OCI-M2 (cell line): Measurements from ENCODE around the gene ADAM8.
"Not testable (repeated sequence)": the region's sequence is repeated elsewhere in the genome, so short reads cannot be mapped to it uniquely, and the experiment has no call there.

Experiments used
- DNase-seq: peaks from one replicate; lab custom pipeline; 2025; ENCODE audit not compliant: unreplicated experiment; lab: John Stamatoyannopoulos, UW

The ADAM8 gene

GRCh38 chr10:133234796-133235195 is 41.9 kb downstream of the ADAM8 start:
- not testable (repeated sequence) for DNase-seq

- DNase-seq = no peak
Observed at GRCh38 chr10:133231946-133232574, 44.6 kb downstream of the ADAM8 start.

- no peak for DNase-seq
Observed at GRCh38 chr10:133231244-133231945, 45.3 kb downstream of the ADAM8 start.

DNA sequence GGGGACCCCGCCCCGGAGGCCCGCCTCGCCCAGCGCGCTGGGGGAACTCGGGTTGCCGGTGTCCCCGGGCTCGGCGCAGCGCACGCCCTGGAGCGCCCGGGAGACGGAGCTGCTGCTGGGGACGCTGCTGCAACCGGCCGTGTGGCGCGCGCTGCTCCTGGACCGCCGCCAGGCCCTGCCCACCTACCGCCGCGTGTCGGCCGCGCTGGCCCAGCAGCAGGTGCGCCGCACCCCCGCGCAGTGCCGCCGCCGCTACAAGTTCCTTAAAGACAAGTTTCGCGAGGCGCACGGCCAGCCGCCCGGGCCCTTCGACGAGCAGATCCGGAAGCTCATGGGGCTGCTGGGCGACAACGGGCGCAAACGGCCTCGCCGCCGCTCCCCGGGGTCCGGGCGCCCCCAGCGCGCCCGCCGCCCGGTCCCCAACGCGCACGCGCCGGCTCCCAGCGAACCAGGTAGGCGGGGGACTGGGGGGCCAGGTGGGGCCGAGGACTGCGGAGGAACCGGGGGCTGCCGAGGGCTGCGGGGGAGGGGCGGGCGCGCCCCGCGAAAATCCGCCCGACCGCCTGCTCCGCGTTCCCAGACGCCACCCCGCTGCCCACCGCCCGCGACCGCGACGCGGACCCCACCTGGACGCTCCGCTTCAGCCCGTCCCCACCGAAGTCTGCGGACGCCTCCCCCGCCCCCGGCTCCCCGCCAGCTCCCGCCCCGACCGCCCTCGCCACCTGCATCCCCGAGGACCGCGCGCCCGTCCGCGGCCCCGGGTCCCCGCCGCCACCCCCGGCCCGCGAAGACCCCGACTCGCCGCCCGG is 46.1 kb downstream of the ADAM8 start:
- no peak for DNase-seq

GRCh38 chr10:133230044-133230361 is 46.7 kb downstream of the ADAM8 start, which contains the start of gene UTF1:
Gene UTF1 (plus strand): TSS chr10:133230217. CDS start chr10:133230289, 72 bp downstream.
- no peak for DNase-seq

DNA sequence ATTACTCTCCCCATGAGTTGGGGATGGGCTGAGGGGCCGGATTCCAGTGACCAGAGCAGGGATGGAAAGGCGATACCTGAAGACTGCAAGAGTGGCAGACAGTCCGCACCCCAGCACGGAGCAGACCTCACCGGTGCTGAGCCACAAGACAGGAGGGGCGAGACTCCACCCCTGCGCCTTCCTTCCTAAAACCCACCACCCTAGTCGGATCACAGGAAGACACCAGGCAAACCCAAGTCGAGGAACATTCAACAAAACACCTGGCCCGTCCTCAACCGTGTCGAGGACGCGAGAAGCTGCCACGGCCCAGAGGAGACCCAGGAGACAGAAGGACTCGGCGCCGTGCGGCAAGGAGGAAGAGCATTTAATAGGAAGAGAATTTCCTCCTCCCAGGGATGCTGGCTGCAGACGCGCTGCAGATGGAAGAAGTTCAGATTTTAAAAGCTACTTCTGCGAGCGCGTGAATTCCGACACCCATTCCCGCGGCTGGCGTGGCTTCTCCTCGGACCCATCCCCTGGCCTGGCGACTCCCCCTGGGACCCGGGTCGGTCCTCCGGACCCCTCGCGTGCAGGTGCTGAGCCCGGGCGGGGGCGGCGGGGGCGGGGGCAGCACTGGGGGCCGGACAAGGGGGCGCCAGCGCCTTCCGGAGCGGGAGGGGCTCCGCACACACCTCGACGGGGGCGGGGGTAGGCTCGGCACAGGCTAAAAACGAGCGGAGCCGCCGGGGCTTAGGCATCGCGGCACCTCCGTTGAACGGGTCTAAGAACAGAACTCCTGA is 47.2 kb downstream of the ADAM8 start:
- DNase-seq = no peak

DNA sequence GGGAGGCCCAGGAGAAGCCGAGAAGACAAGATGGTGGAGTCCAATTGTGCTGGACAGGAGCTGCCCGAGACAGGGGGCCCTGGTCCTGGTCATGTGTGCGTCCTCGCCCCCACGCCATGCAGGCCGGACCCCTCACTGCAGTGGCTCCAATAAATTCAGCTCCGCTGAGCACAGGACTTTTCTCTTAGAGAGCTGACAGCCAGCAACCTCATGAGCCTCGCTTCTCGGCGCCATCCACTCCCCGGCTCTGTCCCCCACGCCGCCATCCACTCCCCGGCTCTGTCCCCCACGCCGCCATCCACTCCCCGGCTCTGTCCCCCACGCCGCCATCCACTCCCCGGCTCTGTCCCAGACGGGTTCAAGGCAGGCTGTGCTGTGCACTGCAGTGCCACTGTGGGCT is 49.4 kb downstream of the ADAM8 start:
- no peak for DNase-seq

DNA sequence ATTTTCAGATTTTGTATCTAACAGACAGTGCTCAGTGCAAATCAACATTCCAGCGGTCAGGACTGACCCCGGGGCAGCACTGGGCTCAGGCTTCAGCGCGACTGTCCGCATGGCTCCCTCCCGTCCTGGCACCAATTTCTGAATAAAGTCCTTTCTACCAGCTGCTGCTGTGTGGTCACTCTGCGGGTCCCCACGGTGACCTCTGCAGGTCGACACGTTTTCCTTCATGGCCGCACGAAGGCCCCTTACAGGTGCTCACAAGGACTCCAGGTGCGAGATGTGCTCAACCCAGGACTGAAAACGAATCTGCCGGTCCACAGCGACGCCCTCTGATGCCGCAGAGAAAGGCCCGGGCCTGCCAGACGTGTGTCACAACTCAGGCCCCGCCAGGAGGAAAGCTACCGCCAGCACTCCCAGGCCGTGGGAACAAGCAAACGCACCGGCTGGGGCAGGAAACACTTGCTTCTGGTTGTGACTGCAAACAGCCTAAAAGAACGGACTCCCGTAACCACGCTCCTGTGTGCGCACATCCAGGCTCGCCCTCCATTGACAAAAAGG is 50.3 kb downstream of the ADAM8 start:
- no peak for DNase-seq

GRCh38 chr10:133225707-133226191 is 50.9 kb downstream of the ADAM8 start:
- DNase-seq = no peak

GRCh38 chr10:133224756-133225372 is 51.8 kb downstream of the ADAM8 start:
- DNase-seq = no peak

DNA sequence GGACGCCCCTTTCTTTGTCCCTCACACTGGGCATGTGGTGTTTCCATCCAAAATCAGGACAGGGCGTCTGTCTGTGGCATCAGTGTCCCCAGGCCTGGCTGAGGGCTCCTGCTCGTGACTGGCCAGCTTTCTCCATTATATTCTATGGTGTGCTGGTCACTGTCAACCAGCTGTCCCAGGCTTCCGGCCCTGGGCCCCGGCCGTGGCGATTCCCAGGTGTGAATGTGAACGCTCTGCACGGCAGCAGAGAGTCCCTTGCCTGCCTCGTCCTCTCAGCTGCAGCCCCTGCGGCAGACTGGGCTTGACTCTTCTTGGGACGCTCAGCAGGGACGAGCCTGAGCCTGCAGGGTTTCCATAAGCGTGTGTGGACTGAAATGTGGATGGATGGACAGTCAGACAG is 52.6 kb downstream of the ADAM8 start:
- no peak for DNase-seq

DNA sequence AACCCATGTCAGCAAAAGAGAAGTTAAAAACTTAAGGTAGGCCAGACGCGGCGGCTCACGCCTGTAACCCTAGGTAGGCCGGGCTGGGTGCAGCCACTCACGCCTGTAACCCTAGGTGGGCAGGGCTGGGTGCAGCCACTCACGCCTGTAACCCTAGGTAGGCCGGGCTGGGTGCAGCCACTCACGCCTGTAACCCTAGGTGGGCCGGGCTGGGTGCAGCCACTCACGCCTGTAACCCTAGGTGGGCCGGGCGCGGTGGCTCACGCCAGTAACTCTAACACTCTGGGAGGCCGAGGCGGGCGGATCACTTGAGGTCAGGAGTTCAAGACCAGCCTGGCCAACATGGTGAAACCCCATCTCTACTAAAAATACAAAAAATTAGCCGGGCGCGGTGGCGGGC is 54.9 kb downstream of the ADAM8 start:
- DNase-seq = not testable (repeated sequence)

DNA sequence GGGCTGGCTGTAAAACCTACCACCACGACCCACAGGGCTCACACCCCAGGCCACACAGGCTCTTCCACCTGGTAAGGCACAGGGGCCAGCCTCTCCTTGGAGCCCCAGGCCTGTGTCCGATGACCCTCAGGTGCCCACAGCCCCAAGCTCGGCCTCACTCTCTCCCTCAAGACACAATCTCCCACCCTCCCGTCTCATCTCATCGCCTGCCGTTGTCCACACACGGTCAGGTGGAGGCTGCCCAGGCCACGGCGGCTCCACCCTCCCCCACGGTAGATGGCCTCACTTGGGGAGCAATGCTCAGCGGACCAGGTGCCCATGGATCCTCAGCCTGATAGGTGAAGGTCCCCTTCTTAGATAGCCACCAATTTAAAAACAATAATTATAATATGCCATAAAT is 55.3 kb downstream of the ADAM8 start:
- no peak for DNase-seq

GRCh38 chr10:133219782-133220181 is 56.9 kb downstream of the ADAM8 start:
- DNase-seq = no peak

GRCh38 chr10:133218891-133219290 is 57.8 kb downstream of the ADAM8 start:
- no peak for DNase-seq

GRCh38 chr10:133217800-133218589 is 58.7 kb downstream of the ADAM8 start:
- DNase-seq = no peak

DNA sequence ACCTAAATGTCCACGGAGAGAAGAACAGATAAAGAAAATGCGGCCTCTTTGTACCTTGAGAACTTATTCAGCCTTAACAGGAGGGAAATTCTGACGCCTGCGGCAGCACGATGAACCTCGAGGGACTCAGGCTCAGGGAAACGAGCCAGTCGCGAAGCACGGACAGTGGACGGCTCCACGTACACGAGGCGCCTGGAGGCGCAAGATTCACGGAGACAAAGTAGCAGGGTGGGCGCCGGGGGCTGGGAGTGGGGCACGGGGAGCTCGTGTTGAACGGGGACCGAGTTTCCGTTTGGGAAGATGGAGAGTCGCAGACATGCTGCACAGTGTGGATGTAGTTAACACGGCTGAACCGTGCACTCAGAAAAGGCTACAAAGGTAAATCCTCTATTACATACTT is 59.9 kb downstream of the ADAM8 start:
- DNase-seq = no peak

DNA sequence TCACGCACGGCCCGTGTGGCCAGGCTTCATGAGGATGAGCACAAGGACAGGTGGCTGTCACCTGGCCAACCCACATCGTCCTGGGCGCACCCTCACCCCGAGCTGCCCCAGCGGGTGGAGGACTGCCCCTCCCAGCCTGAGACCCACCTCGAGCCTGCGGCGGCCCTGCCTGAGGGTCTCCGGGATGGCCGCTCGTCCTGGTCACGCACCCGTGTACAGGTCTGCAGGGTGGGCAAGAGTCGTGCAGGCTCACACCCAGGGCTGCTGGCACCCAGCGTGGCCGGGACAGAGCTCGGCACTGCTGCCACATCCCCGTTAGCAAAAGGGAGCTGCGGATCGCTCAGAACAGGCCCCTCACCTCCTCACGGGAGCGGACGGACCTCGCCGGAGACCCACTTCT is 61.1 kb downstream of the ADAM8 start:
- no peak for DNase-seq
